GM12891 (cell line): Measurements from ENCODE around the gene CD300LB.

Source experiments
- PAX5 ChIP-seq: IDR thresholded peaks from 2 replicates; pipeline ENCODE4 v1.6.1; 2011; ENCODE audit warnings: low read length, moderate library complexity, mild to moderate bottlenecking; ENCODE audit not compliant: insufficient read depth, severe bottlenecking
- POLR2A ChIP-seq: IDR thresholded peaks from 2 replicates; pipeline ENCODE4 v1.6.1; 2011; ENCODE audit warnings: low read depth, low read length, control low read depth
- POLR2AphosphoS5 ChIP-seq: IDR thresholded peaks from 2 replicates; pipeline ENCODE4 v1.6.1; 2011; ENCODE audit warnings: low read depth, low read length, control low read depth

DNA sequence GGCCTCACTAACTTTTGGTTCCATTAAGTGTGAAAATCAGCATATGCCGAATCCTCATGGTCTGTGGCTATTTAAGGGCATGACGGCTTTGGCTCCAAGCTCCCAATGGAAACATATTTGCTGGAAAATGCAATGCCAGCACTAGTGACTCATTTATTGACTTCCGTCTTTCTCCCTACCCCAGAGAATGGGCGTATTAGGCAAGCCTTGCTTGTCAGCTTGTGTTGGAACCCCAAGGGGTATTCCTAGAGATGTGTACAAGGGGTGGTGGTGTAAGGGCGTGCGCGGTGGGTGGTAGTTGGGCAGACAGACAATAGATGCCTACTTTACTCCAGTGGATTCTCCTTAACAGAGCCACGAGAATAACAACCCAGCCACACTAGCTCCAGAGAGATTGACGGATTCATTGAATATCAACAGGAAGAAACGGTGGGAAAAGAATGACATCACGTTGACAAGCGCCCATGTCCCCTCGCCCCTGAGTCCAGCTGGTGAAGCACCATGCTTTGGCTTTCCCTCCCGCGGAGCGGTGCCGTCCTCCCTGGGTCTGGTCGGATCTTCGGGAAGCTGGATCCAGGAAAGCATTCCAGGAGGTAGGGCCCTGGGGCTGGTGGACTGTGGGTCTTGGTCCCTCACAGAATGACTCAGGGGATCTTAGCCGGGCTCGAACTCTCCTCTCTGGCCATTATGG is 10.3 kb downstream of the CD300LB start:
- no peak for TF ChIP-seq PAX5
- no peak for TF ChIP-seq POLR2AphosphoS5
- no peak for TF ChIP-seq POLR2A
